Lower leg skin (tissue), 4 donors: Measurements from ENCODE around the gene ELL. TPM values are rescaled to one million over a fixed set of nuclear protein-coding genes. Genes with fewer than 3 reads are reported as not detected.
A peak's percentile ranks its signal among the peaks of the same experiment; 100 is the strongest.

Source experiments
- DNase-seq, 2 donors: peaks; one replicate each; pipeline ENCODE4 v3.0.0-alpha.2; 2019; ENCODE audit warnings: low spot score in 2 of 2
- H3K4me3 ChIP-seq: fragments of 200-600 bp; sonication (generic); 2 replicates; pipeline ENCODE4 v1.5.1; 2017; ENCODE audit warnings: mild to moderate bottlenecking, low read depth; ENCODE audit not compliant: poor library complexity, severe bottlenecking
- CTCF ChIP-seq, 3 donors: fragments of 450-650 bp; IDR thresholded peaks; one replicate each; pipeline ENCODE4 v1.5.1; 2016; ENCODE audit warnings: antibody characterized with exemption in 3 of 3, mild to moderate bottlenecking in 3 of 3, moderate library complexity in 2 of 3
- POLR2A ChIP-seq, 2 donors: fragments of 450-650 bp; IDR thresholded peaks; one replicate each; pipeline ENCODE4 v1.6.1; 2016 to 2017; ENCODE audit warnings: antibody characterized with exemption in 2 of 2, mild to moderate bottlenecking in 1 of 2, moderate library complexity in 1 of 2
- WGBS, 2 donors: methylation state at CpG; one replicate each; pipeline ENCODE4 v1.1.5; 2018; 5-methylcytosine and 5-hydroxymethylcytosine counted together
- intact Hi-C: fragments of 100-400 bp; cut with DNase I; formaldehyde crosslinking; loops from one replicate; pipeline ENCODE4 v1.15.0; 2023; ENCODE audit warnings: low total_unique reads
- total RNA-seq, 4 donors: library from RNA; depleted of rRNA; stranded (reverse); fragments of >200 nt; gene quantifications; one replicate each; pipeline ENCODE4 v1.1.0, GENCODE V29; 2016

Gene ELL
- total RNA-seq, result 10 to 100 TPM; 21.5 to 37.9 (median 24.8) TPM

DNA sequence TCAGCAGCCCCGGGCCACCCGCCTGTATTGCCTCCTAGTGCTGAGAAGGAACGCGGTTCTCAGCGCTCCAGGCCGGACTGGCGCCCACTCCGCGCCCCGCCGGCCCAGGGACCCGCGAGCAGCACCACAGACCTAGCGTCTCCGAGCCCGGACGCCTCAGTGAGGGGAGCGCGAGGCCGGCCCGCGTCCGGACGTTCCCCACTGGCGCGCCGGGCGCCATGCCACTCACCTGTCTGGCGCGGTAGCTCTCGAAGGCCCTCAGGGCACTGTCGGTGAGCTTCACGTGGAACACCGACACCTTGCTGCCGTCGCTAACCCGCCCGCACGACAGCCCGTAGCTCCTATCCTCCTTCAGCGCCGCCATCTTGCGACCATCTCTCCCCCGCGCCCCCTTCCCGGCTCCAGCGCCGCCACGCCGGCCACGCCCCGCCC is at the start of gene ELL:
Gene ELL, minus strand, starts transcription at position 379 of the 432 bp plus-strand sequence. Its CDS starts 15 bp downstream, at position 364.
- intact Hi-C loops, result no loop called here
- 0 to 2% methylated on average over 13 to 17 of the region's 52 CpGs for WGBS, 2 donors
- peak in 1 of 2 donors; percentile 71 for TF ChIP-seq POLR2A (IDR thresholded peaks at IDR 0.05)
- no peak for TF ChIP-seq CTCF (IDR thresholded peaks at IDR 0.05)

DNA sequence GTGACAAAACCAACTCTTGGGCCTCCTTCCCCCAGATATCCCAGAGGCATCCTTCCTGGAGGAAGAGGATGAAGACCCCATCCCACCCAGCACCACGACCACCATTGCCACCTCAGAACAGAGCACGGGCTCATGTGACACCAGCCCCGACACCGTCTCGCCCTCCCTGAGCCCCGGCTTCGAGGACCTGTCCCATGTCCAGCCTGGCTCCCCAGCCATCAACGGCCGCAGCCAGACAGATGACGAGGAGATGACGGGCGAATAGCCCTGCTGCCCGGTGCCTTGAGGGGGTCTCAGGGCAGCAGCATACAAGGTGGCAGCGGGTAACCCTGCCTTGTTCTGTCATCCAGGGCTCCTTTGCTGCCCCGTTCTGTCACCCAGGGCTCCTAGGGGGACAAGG is 46.5 kb upstream of the ELL start:
- TF ChIP-seq POLR2A (IDR thresholded peaks at IDR 0.05) (no peak), CTCF (IDR thresholded peaks at IDR 0.05) (no peak)
- intact Hi-C loops, result no loop called here
- no peak overlapping the region for H3K4me3 ChIP-seq
- WGBS, 2 donors, result 91 to 93% methylated on average over 15 of the region's 15 CpGs
- DNase-seq, result no peak

More for the DNA sequence above, at the start of gene ELL:
- H3K4me3 ChIP-seq, result peak within 1 kb of the TSS; percentile 98
- DNase-seq, result no peak

GRCh38 chr19:18566953-18567352 is 45.1 kb upstream of the ELL start:
- no peak overlapping the region for H3K4me3 ChIP-seq
- no peak for DNase-seq
- no peak for TF ChIP-seq POLR2A (IDR thresholded peaks at IDR 0.05)
- TF ChIP-seq CTCF (IDR thresholded peaks at IDR 0.05), result no peak
- 87 to 95% methylated on average over 8 of the region's 8 CpGs for WGBS, 2 donors
- intact Hi-C loops, result no loop called here

DNA sequence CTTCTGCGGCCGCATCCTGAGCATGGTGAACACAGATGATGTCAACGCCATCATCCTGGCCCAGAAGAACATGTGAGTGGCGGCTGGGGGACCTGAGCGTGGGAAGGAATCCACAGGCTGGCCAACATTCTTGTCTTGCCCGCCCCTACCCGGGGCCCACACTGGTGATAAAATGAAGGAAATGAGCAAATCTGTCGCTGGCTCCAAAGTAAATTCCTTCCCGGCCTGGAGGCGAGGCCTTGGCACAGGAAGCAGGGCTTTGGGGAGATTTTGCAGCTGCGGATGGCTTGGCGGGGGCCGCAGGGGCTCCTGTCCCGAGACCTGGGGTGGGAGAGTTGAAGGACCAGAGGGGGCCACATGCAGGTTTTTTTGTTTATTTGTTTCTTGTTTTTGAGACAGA is 40.2 kb upstream of the ELL start:
- H3K4me3 ChIP-seq, result no peak overlapping the region
- WGBS, 2 donors, result 60 to 62% methylated on average over 14 of the region's 14 CpGs
- no peak for TF ChIP-seq CTCF (IDR thresholded peaks at IDR 0.05)
- no peak for TF ChIP-seq POLR2A (IDR thresholded peaks at IDR 0.05)
- intact Hi-C loops, result no loop called here
- DNase-seq, result no peak

GRCh38 chr19:18559685-18560084 is 37.8 kb upstream of the ELL start:
- no peak overlapping the region for H3K4me3 ChIP-seq
- TF ChIP-seq POLR2A (IDR thresholded peaks at IDR 0.05) (no peak), CTCF (IDR thresholded peaks at IDR 0.05) (no peak)
- 56 to 66% methylated on average over 5 of the region's 5 CpGs for WGBS, 2 donors
- intact Hi-C loops, result no loop called here
- DNase-seq, result no peak

GRCh38 chr19:18558604-18559003 is 36.7 kb upstream of the ELL start:
- 33 to 39% methylated on average over 3 of the region's 3 CpGs for WGBS, 2 donors
- intact Hi-C loops, result no loop called here

More at GRCh38 chr19:18558604-18559003, 36.7 kb upstream of the ELL start:
- H3K4me3 ChIP-seq, result peak overlapping the region; percentile 84
- no peak for DNase-seq
- TF ChIP-seq CTCF (IDR thresholded peaks at IDR 0.05) (no peak), POLR2A (IDR thresholded peaks at IDR 0.05) (no peak)
